ENCODE data around the gene AKAP13. TPM values are rescaled to one million over a fixed set of nuclear protein-coding genes. Genes with fewer than 3 reads are reported as not detected.
A peak's percentile ranks its signal among the peaks of the same experiment; 100 is the strongest.

The AKAP13 gene
- total and polyA plus RNA-seq, 7 donors: 21.6 to 142 (median 98.5) TPM

- 92 to 93% methylated on average over 9 of the region's 9 CpGs for WGBS, 2 donors
- intact Hi-C loops (cut with DNase I): no loop called here
- Histone ChIP-seq H3K27ac (no peak overlapping the region), H3K27me3 (no peaks in the 10 kb centered on the region), H3K4me3 (no peak overlapping the region), H3K9me3 (no peaks in the 10 kb centered on the region), H3K36me3 (peaks cover 0 to 6% (median 0%) of the 10 kb centered on the region in 4 donors), H3K4me1 (peaks cover 0 to 20% (median 17%) of the 10 kb centered on the region in 4 donors)
- TF ChIP-seq CTCF (IDR thresholded peaks at IDR 0.05): no peak
- no peak for TF ChIP-seq EP300 (IDR thresholded peaks at IDR 0.05)
- no peak for TF ChIP-seq POLR2A (IDR thresholded peaks at IDR 0.05)
- TF ChIP-seq POLR2AphosphoS5 (IDR thresholded peaks at IDR 0.05): no peak
- peak; percentile 59 for DNase-seq
Observed at GRCh38 chr15:85756411-85757072, 376.1 kb downstream of the AKAP13 start.

- 96 to 97% methylated on average over 13 of the region's 13 CpGs for whole genome bisulfite sequencing, 2 donors
- Histone ChIP-seq H3K4me1 (peaks cover 0 to 16% (median 12%) of the 10 kb centered on the region in 4 donors), H3K27ac (no peak overlapping the region), H3K27me3 (no peaks in the 10 kb centered on the region), H3K9me3 (no peaks in the 10 kb centered on the region), H3K36me3 (peaks cover 0 to 6% (median 0%) of the 10 kb centered on the region in 4 donors), H3K4me3 (no peak overlapping the region)
- intact Hi-C loops (cut with DNase I): no loop called here
- TF ChIP-seq CTCF (IDR thresholded peaks at IDR 0.05): no peak
- peak in 1 of 4 donors; percentile 64 for TF ChIP-seq POLR2AphosphoS5 (IDR thresholded peaks at IDR 0.05)
- peak; percentile 55 for DNase-seq
Observed at GRCh38 chr15:85757073-85757938, 376.9 kb downstream of the AKAP13 start.

- intact Hi-C loops (cut with DNase I): no loop called here
- WGBS, 2 donors: 94 to 95% methylated on average over 17 of the region's 17 CpGs
- H3K9me3 ChIP-seq: no peaks in the 10 kb centered on the region
- peaks cover 0 to 10% (median 0%) of the 10 kb centered on the region in 4 donors for H3K36me3 ChIP-seq
- TF ChIP-seq POLR2A (IDR thresholded peaks at IDR 0.05) (no peak), EP300 (IDR thresholded peaks at IDR 0.05) (no peak), POLR2AphosphoS5 (IDR thresholded peaks at IDR 0.05) (no peak), CTCF (IDR thresholded peaks at IDR 0.05) (no peak)
- peak; percentile 56 for DNase-seq
- no peaks in the 10 kb centered on the region for H3K27me3 ChIP-seq
- no peak overlapping the region for H3K4me3 ChIP-seq
- peaks cover 0 to 16% (median 12%) of the 10 kb centered on the region in 4 donors for H3K4me1 ChIP-seq
- H3K27ac ChIP-seq: no peak overlapping the region
Observed at GRCh38 chr15:85757939-85758654, 377.7 kb downstream of the AKAP13 start.

- no peak for TF ChIP-seq CTCF (IDR thresholded peaks at IDR 0.05)
- TF ChIP-seq POLR2A (IDR thresholded peaks at IDR 0.05): no peak
- no peak for TF ChIP-seq POLR2AphosphoS5 (IDR thresholded peaks at IDR 0.05)
- no peak for TF ChIP-seq EP300 (IDR thresholded peaks at IDR 0.05)
- H3K9me3 ChIP-seq: no peaks in the 10 kb centered on the region
- H3K27ac ChIP-seq: no peak overlapping the region
- peaks cover 0 to 11% (median 0%) of the 10 kb centered on the region in 4 donors for H3K36me3 ChIP-seq
- peak; percentile 51 for DNase-seq
- H3K27me3 ChIP-seq: no peaks in the 10 kb centered on the region
- WGBS, 2 donors: 97 to 98% methylated on average over 21 of the region's 21 CpGs
- peaks cover 0 to 16% (median 12%) of the 10 kb centered on the region in 4 donors for H3K4me1 ChIP-seq
- no peak overlapping the region for H3K4me3 ChIP-seq
- intact Hi-C loops (cut with DNase I): no loop called here
Observed at GRCh38 chr15:85758655-85758978, 378.2 kb downstream of the AKAP13 start.
